ENCODE results near the gene TMTC1.

Gene TMTC1

GRCh38 chr12:29595071-29595755 lies 188.5 kb downstream of the TMTC1 start:
- ATAC-seq, result no peak
- no peak for TF ChIP-seq CREB5 (CRISPR knock-in tag; IDR thresholded peaks at IDR 0.05; ENCODE audit: low read depth)
- no peak for TF ChIP-seq GLIS3 (CRISPR knock-in tag; IDR thresholded peaks at IDR 0.05)
- no peak for TF ChIP-seq CSDC2 (CRISPR knock-in tag; IDR thresholded peaks at IDR 0.05)
- TF ChIP-seq SNAI2 (CRISPR knock-in tag; IDR thresholded peaks at IDR 0.05), result no peak
- TF ChIP-seq ZNF565 (CRISPR knock-in tag; conservative IDR thresholded peaks at IDR 0.05; ENCODE audit: low read depth), result no peak
- no peak for TF ChIP-seq ISL1 (CRISPR knock-in tag; IDR thresholded peaks at IDR 0.05)
- no peak for TF ChIP-seq RARB (CRISPR knock-in tag; IDR thresholded peaks at IDR 0.05)
- no peak for TF ChIP-seq TSHZ2 (CRISPR knock-in tag; IDR thresholded peaks at IDR 0.05)
- no peak for TF ChIP-seq ZNF8 (CRISPR knock-in tag; IDR thresholded peaks at IDR 0.05)
- no peak for TF ChIP-seq ESRRG (CRISPR knock-in tag; IDR thresholded peaks at IDR 0.05)
- no peak for TF ChIP-seq ZFP3 (CRISPR knock-in tag; IDR thresholded peaks at IDR 0.05)
- TF ChIP-seq ZC3H10 (CRISPR knock-in tag; IDR thresholded peaks at IDR 0.05), result no peak
- no peak for TF ChIP-seq OSR1 (CRISPR knock-in tag; IDR thresholded peaks at IDR 0.05)
- TF ChIP-seq PPARA (CRISPR knock-in tag; IDR thresholded peaks at IDR 0.05; ENCODE audit: borderline replicate concordance), result no peak
- TF ChIP-seq POU6F1 (CRISPR knock-in tag; IDR thresholded peaks at IDR 0.05; ENCODE audit: borderline replicate concordance, low read depth), result no peak
- no peak for TF ChIP-seq TCF4 (CRISPR knock-in tag; IDR thresholded peaks at IDR 0.05; ENCODE audit: borderline replicate concordance)
- no peak for TF ChIP-seq CSRNP3 (CRISPR knock-in tag; IDR thresholded peaks at IDR 0.05)

- TF ChIP-seq ZNF565 (CRISPR knock-in tag; conservative IDR thresholded peaks at IDR 0.05; ENCODE audit: low read depth), result no peak
- TF ChIP-seq CSRNP3 (CRISPR knock-in tag; IDR thresholded peaks at IDR 0.05), result no peak
- TF ChIP-seq PATZ1 (CRISPR knock-in tag; IDR thresholded peaks at IDR 0.05; ENCODE audit: borderline replicate concordance), result no peak
- no peak for TF ChIP-seq ZNF8 (CRISPR knock-in tag; IDR thresholded peaks at IDR 0.05)
- TF ChIP-seq ZNF70 (CRISPR knock-in tag; IDR thresholded peaks at IDR 0.05), result no peak
- no peak for TF ChIP-seq GLIS3 (CRISPR knock-in tag; IDR thresholded peaks at IDR 0.05)
- no peak for TF ChIP-seq RARB (CRISPR knock-in tag; IDR thresholded peaks at IDR 0.05)
- TF ChIP-seq POU6F1 (CRISPR knock-in tag; IDR thresholded peaks at IDR 0.05; ENCODE audit: borderline replicate concordance, low read depth), result no peak
- no peak for TF ChIP-seq ESRRG (CRISPR knock-in tag; IDR thresholded peaks at IDR 0.05)
- no peak for TF ChIP-seq ZC3H10 (CRISPR knock-in tag; IDR thresholded peaks at IDR 0.05)
- no peak for TF ChIP-seq CREB5 (CRISPR knock-in tag; IDR thresholded peaks at IDR 0.05; ENCODE audit: low read depth)
- TF ChIP-seq SNAI2 (CRISPR knock-in tag; IDR thresholded peaks at IDR 0.05), result no peak
- no peak for TF ChIP-seq ZFP30 (CRISPR knock-in tag; IDR thresholded peaks at IDR 0.05)
- TF ChIP-seq TCF4 (CRISPR knock-in tag; IDR thresholded peaks at IDR 0.05; ENCODE audit: borderline replicate concordance), result no peak
- no peak for ATAC-seq
Measured at GRCh38 chr12:29593001-29593400, 190.7 kb downstream of the TMTC1 start.
